ENCODE data around the gene IFT27. TPM values are rescaled to one million over a fixed set of nuclear protein-coding genes. Genes with fewer than 3 reads are reported as not detected.

IFT27 gene
- total and polyA plus RNA-seq, 2 experiments from 2014 or later, result 28.5 to 63.5 TPM

- Histone ChIP-seq H2AFZ (no peak overlapping the region), H3K4me3 (no peak overlapping the region), H3K9me2 (ENCODE audit: insufficient read depth) (no peaks in the 10 kb centered on the region), H3K27me3 (ENCODE audit: insufficient read depth) (no peaks in the 10 kb centered on the region), H3K4me1 (ENCODE audit: insufficient read depth) (no peaks in the 10 kb centered on the region), H3K27ac (ENCODE audit: low read depth) (no peak overlapping the region), H3F3A (replicated peaks; ENCODE audit: low read depth) (no peaks in the 10 kb centered on the region), H3K79me2 (replicated peaks; ENCODE audit: insufficient read depth) (no peaks in the 10 kb centered on the region), H3K36me3 (ENCODE audit: insufficient read depth) (no peaks in the 10 kb centered on the region), H3K4me2 (no peak overlapping the region), H4K20me1 (replicated peaks; ENCODE audit: insufficient read depth) (no peaks in the 10 kb centered on the region; the same call in 1 of the 2 replicates)
- DNase-seq (ENCODE audit: low spot score) (no peak), ATAC-seq (no peak)
- peaks cover 11% of the 10 kb centered on the region for H3K4me1 Mint-ChIP-seq
- peaks cover 19% of the 10 kb centered on the region for H3K36me3 Mint-ChIP-seq (ENCODE audit: low read depth)
- TF ChIP-seq EZH2phosphoT487 (IDR thresholded peaks at IDR 0.05; ENCODE audit: unreplicated experiment) (no peak), ETS1 (IDR thresholded peaks at IDR 0.05) (no peak), EZH2 (IDR thresholded peaks at IDR 0.05; ENCODE audit: low read depth, unreplicated experiment) (no peak), ZNF462 (CRISPR knock-in tag; IDR thresholded peaks at IDR 0.05) (no peak), ZNF114 (CRISPR knock-in tag; IDR thresholded peaks at IDR 0.05) (no peak), STAT1 (IDR thresholded peaks at IDR 0.05; ENCODE audit: unreplicated experiment) (no peak), NANOG (IDR thresholded peaks at IDR 0.05; ENCODE audit: borderline replicate concordance) (no peak), REST (IDR thresholded peaks at IDR 0.05; ENCODE audit: unreplicated experiment) (no peak), CREB1 (CRISPR knock-in tag; IDR thresholded peaks at IDR 0.05; ENCODE audit: low read depth) (no peak), ZNF331 (CRISPR knock-in tag; IDR thresholded peaks at IDR 0.05; ENCODE audit: low read depth) (no peak), CTCF (conservative IDR thresholded peaks at IDR 0.05; ENCODE audit: low read depth in 2 of 2) (no peak), POLR2AphosphoS5 (IDR thresholded peaks at IDR 0.05; ENCODE audit: low read depth) (no peak)
- H3K9me3 Mint-ChIP-seq, result no peaks in the 10 kb centered on the region
- H3K27ac Mint-ChIP-seq, result no peak overlapping the region
- no peak overlapping the region for H3K4me3 Mint-ChIP-seq
- H3K27me3 Mint-ChIP-seq (ENCODE audit: insufficient read depth, low read depth, poor library complexity), result peaks cover 6% of the 10 kb centered on the region
Measured at GRCh38 chr22:36760786-36761185, 15.1 kb downstream of the IFT27 start.

Measured in GM23338 (cell line).